NCI-H345 (cell line): ENCODE data around the gene HDAC7.
"Not testable (repeated sequence)": the region's sequence is repeated elsewhere in the genome, so short reads cannot be mapped to it uniquely, and the experiment has no call there.

Experiments used
- DNase-seq: peaks from one replicate; lab custom pipeline; 2025; lab: John Stamatoyannopoulos, UW

The HDAC7 gene

DNA sequence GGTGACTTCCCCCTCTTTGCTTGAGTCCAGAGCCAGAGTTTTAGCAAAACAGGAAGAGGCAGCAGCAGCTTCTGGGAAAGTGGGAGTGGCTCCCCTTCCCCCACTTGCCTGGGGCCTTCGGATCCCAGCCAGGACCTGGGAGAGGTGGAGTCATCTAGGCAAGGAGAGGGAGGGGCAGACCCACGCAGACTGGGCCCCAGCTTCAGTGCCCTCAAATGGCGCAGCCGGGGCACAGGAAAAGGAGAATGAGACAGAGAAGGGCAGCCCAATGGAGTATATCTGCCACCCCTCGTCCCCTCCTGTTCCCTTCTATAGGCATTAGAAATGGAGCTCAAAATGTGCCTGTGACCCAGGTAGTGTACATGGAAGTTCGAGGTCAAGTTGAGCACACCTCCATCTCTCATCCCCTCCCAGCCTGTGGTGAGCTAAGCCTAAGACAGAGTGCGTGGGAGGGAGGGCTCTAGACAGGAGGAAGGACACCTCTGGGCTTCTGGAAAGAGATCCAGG, 9.3 kb upstream of the HDAC7 start:
- no peak for DNase-seq

DNA sequence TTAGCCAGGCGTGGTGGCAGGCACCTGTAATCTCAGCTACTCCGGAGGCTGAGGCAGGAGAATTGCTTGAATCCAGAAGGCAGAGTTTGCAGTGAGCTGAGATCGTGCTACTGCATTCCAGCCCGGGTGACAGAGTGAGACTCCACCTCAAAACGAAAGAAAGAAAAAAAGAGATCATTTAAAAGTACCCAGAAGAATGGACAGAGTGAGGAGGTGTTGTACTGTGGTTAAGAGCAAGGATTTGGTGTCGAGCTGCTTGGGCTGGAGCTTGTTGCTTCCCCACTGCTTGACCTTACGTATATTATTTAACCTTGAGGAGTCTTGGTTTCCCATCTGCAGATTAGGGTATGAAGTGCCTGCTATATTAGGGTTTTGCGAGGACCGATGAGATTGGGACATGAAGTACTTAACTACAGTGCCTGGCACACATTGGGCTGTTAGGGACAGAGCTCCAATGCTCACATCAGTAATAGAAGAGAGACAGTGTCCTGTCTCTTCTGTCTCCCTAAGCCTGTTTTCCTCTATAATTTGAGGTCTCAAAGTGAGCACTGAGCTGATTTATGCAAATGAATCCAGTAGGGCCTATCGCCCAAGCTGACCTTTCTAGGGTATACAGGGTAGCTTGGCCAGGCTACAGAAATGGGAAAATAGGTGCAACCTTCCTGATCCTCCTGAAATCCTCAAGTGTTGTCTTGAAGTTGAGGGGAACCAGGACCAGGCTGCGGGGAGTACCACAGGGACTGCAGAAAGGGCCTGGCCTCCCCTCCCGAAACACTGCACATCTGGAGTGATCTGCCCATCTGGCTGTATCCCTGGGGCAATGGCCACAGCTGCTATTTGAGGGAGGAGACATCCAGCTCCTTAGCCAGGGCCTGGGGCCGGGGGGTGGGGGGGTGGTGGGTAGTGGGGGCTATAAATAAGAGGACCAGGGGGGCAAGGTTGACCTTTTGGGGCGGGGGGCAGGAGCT, 8.6 kb upstream of the HDAC7 start:
- DNase-seq, result no peak

DNA sequence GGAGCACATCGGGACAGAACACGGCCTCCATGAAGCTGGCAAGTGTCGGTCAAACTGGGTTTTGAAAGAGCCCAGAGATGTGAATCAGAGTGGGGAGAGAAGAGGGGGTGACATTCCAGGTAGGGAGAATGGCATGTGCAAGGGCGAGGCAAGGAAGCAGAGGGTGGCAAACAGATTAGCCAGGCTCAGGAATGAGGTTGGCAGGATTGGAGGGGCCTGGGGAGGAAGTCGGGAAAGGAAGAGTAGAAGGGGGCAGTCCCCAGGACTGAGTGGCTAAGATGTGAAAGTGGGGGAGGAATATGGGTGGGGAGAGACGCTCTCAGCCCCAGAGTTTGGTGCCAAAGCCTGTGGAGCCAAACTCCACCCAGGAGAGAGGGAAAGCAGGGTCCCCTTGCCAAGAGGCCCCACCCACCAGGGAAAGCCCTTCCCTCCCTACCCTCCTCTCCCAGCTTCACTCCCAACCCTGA, 5.5 kb upstream of the HDAC7 start:
- DNase-seq, result no peak

DNA sequence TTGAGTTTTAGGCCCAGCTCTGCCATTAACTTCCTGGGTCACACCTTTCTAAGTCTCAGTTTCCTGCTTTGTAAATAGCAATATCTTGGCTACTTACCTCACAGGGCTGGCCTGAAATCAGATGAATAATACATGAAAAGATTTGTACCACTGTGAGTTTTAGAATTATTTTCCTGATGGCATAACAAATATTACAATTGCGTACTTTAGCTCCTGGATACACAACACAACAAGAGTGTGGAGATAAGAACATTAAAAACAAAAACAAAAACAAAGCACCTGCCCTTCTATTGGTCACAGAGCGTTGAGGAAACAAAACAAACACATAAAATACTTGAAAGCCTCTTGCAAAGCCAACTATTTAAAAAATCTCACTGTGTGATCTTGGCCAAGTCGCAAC, 4.9 kb upstream of the HDAC7 start:
- DNase-seq, result no peak

DNA sequence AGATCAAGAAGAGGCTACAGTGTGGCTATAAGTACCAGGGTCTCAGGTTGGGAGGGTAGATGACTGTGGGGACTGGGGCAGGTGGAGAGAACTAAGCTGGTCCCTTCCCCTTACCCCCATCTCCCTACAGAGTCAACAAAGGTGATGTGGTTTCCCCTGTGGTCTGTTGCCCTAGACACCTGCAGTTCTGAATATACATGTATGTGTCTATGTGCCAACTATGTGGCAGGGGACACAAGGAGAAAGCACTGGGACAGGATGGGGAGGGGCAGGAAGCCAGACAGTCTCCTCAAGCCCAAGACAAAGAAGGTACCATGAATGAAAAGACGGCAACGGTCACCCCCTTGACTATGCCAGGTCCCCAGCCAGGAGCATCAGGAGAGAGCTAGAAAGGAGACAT, 4.5 kb upstream of the HDAC7 start:
- no peak for DNase-seq

DNA sequence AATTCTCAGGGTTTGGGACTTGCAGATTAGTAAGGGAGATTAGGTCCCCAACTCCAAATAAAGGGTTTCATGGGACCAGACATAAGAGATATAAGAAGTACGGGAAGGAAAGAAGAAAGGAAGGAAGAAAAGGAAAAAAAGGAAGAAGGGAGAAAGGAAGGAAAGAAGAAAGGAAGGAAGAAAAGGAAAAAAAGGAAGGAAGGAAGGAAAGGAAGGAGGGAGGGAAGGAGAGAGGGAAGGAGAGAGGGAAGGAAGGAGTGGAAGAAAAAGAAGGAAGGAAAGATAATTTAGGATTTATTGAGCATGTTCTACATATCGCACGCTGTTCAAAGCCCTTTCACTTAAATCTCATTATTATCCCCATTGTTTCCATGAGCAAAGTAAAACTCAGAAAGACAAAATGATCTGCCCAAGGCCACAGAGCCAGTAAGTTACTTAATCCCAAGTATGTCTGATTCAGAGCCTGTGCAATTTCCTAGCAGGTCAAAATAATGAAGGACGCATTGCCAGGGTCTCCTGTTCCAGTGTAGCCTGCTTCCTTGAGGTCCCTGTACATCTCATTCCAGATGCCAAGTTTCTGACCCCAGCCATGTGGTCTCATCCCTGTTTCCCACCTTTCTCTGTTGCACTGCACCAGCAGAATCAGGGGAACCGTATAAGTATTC, 3.9 kb upstream of the HDAC7 start:
- no peak for DNase-seq

DNA sequence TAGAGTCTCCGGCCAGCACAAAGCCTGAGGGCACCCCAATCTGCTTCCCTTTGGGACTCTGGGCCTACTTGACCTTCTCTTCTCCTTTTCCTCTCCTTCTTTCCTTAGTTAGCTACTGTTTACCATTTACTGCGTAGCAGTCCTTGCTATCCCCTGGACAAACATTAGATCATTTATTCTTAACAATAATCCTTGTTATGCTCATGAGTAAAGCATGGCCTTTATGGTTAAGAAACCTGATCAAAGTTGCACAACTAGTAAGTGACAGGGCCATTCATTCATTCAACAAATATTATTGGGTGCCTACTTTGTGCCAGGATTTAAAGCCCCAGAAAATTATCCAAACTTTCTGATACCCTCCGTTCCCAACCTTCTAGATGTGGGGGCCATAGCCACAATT, 3.2 kb upstream of the HDAC7 start:
- DNase-seq, result no peak

DNA sequence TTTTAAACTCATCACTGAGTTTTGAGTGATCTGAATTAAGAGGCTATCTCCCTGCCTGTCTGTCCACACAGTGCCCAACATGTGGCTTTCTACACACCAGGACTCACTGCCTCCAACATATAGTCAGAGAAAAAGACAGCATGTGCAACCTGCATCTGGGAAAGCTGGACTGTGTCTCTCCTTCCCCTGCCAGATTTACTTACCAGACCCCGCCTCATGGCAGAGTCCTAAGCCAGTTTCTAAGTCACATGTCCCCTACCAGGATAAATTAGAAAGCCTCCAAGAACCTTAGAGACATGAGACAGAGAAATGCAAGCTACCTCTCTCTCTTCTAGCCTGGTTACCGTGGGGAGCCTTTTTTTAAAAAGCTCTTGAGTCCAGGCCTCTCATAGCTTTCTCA, 2.7 kb upstream of the HDAC7 start:
- no peak for DNase-seq

DNA sequence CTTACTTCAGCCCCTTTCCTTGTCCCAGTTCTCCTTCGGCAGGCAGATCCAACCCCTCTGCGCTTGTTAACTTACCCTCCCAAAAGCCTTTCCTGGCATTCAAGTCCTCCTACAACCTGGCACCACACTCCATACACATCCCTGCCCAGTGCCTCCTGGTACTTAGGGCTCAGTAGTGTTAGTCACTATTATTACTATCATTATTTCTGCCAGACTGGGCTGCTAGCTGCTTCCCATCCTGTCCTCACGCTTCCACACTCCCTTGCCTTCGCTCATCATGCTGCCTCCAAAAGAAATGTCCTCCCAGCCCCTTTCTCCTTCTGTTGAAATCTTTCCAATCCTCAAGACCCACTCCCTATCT, 1.6 kb upstream of the HDAC7 start:
- DNase-seq, result no peak

DNA sequence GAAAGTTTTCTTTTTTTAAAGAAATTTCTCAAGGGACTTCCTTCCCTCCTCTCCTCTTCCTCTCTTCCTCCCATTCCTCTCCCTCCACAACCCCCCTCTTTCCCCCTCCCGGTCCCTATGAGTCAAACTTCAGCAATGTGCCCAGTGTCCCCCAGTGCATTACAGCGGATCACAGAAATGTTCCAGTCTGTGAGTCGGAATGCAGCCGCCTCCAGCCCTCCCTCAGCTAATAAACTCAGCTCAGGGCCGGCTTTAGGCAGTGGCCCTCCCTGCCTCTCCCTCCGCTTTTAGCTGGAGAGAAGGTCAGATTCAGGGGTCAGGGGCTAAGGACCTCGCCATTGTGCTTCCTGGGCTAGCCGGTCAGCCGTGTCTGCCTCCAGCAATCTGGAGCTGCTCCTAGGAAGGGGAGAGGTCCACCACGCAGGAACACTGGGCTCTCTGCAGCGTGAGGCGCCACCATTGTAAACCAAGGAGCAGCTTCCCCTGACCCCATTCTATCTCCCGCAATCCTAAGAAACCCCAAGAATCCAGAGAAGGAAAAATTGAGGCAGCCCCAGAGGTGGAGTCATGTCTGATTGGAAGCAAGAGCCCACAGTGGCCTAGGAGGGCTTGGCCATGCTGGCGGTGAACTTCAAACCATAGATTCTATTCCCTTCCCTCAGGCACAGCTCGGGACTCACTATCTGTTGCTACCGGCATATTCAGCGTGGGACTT, 1.1 kb upstream of the HDAC7 start:
- no peak for DNase-seq

DNA sequence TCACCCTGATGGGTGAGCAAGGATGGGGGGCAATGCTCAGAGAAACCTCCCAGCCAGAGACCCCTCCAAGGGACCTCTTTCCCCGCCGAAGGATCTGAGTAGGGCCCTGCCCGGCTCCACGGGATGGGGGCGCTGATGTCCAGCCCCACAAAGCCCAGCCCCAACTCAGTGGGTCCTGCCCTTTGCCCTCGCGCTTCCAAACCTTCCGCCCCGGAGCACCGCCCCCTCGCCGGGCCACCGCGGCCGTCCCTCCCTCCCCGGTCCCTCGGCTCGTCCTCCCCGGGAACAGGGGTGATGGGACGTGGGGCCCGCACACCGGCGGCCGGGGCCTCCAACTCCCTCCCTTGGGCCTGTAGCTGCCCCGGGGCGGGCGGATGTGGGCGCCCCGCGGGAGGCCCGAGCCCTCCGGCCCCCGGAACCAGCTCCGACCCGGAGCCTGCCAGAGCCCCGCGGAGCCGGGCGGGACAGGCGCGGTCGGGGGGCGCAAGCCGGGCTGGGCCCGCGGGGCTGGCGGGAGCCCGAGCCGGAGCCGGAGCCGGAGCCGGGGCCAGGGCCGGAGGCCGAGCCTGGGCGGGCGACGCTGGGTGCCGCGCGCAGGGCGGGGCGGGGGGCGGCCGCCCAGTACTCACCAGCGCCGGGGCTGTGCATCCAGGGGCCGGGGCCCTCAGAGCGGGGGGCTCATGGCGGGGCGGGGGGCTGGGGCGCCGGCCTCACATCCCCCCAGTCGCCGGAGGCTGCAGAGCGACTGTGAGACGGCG, 386 bp downstream of the HDAC7 start:
- no peak for DNase-seq

DNA sequence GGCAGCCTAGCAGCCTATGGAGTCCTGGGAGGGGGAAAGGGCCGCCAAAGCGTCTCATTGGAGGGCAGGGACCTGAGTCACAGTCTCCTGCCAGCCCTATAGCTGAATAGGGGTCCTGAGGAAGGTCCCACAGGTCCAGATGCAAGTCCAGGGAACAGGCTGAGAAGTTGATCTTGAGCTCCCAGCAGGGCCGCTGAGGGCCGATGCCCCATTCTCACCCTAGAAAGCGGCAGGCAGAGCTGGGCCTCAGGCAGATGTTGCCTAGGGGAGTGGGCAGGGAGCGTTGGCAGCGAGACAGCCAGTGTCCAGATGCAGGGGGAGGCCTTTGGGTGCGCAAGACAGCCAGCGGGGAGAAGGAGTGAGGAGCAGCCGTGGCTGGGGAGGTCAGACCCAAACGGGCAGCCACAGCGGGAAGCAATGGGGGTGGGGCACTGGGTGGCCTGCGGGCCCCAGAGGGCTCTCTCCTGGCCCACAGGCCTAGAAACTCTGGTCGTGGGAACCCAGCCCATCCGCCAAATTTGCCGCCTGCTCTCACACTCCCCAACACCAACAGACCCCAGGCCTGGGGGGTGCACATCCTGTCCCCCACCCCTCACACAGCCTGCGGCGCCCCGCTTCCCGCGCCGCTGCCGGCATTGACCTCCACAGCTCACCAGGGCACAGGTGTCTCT, 1.1 kb downstream of the HDAC7 start:
- no peak for DNase-seq

DNA sequence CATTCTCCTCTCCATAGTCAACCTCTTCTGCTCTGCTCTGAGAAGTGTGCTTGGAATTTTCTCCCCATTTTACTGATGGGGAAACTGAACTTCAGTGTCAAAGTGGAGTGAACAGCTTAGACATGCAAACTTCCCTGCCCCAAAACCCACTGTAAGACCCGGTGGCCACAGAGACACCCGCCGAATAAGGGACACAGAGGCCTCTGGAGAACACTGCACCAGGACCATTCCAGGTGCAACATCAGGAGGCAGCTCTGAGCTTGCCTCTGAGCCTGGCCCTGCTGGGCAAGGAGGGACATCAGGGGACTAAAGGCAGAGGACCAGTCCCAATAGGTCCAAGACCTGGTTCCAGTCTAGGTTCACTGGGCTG, 1.7 kb downstream of the HDAC7 start:
- no peak for DNase-seq

DNA sequence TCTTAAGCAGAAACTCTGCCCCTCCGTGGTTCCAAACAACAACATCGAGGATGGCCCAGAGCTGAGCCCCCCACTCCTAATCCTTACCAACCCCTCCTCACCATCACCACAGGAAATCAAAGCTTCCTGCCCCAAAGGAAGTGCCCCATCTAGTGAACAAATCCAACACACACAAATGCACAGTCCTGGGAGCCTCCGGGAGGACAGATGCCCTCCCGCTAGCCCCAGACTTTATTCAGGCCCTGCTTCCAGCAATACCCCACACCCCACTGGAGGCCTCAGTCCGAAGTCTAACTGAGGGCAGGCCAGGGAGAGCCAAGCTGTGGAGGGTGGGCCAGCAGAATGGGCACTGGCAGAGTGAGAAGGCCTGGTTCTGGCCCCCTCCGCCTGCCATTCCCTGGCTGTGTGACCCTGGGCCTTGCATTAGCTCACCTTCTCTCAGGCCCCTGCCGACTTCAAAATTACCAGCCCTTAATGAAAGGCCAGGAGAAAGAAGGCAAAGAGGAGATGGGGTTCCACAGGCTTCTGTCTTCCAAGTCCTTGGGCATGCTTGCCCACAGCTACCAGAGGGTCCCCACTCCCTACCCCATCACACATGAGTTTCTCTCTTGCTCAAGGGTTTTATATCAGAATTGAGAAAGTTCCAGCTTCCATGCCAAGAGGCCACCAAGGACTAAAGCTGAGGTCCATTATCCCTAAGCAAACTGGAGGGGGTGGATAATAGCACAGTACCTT, 2.3 kb downstream of the HDAC7 start:
- no peak for DNase-seq

DNA sequence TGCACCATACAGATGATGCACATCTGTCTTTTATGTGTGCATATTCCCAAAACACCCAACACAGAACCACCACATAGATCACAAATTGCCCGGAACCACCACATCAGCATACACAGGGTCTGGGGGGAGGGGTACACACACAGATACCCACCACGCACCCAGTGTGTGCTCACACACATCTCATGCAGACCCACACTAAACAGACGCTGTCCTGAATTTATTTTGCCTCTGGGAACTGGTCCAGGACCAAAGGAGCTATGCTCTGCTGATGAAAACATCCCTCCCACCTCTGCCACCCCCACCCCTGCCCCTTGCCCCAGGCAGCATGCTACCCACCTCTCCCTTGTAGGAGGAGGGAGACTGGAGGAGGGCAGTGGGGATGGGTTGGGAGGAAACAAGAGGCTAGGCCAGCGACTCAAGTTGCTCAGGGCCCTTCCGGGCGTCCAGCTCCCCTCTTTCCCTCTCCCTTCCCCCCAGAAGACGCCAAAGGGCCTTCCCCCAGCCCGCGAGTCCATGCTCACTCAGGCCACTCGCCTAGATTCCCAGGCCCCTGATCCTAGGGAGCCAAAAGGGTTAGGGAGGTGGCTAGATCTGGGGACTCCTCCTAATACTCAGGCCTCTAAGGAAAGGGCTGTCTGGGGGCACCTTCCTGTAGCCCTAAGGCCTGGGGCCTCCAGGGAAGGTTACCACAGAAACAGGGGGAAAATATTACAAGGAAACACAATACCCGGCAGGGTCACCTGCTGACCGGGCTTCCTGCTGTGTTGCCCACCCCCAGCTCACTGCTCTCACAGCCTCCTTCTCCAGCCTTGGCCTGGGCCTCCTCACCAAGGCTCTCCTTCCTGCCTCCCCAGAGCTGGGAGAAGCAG, 3.1 kb downstream of the HDAC7 start:
- DNase-seq, result no peak

DNA sequence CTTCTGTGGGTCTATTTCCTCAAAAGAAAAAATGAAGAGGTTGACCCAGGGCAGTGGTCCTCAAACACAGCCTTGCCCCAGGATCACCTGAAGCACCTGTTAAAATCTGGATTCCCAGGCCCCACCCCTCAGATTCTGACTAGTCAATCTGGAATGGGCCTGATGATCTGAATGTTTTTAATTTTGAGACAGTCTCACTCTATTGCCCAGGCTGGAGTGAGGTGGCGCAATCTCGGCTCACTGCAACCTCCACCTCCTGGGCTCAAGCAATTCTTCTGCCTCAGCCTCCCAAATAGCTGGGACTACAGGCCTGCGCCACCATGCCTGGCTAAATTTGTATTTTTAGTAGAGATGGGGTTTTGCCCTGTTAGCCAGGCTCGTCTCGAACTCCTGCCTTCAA, 4.3 kb downstream of the HDAC7 start:
- DNase-seq, result not testable (repeated sequence)

DNA sequence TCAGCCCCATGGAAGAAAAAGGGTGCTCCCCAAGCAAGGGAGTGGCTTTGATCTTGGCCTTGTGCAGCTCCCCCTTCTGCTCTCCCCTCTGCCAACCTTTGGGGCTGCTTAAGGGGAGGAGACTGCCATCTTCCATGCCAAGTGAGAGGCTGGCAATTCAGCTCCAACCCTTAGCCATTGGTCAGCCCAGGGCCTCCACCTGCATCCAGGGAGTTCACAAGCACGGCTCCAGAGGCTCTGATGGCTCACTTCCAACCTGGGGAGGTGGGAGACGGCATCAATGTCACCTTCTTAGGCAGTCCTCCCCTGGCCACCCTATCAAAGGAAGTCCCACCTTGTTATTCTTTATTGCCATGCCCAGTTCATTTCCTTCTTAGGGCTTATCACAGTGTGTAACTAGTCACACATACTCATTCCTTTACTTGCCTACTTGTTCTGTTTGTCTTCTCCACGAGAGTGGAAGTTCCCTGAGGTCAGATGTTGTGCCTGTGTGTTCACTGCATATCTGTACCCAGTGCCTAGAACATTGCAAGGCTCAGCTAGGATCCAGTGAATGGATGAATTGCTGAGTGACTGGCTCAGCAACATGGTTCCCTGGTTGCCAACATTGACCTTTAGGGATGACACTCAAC, 5.0 kb downstream of the HDAC7 start:
- DNase-seq, result no peak

DNA sequence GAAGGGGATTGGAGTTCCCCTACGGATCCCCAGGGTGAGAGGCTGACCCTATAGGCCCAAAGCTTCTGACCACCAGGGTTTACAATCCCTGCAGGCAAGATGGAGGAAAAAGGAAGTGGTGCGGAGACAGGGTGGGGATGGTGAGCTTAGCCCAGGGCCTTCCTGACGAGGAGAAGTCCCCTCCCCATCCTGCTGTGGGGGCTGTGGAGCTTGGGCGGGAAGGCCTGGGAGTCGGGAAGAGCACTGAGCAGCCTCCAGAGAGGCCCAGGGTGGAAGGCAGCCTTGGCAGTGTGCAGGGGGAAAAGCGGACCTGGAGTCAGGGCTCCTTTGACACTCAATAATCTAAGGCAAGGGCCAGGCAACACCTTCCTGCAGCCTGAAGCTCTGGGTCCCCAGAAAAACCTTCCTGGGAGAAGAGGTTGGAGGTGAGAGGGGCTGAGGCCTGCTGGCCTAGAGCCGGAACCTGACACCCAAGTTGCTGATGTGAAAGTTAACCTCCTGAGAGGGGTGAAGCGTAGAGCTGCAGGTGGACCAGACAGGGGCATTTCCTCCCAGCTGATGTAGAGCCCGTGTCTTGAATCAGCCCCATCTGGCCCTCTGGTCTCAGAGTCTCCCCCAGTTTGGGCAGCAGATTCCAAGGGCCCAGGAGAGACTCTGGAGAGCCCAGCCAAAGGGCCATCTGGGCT, 6.0 kb downstream of the HDAC7 start:
- no peak for DNase-seq
